HL-60 (cell line): ENCODE measurements around the gene GPATCH1.

Experiments used
- DNase-seq, 2 experiments: peaks; one replicate each; pipeline ENCODE4 v3.0.0-alpha.2; 2010 to 2020; ENCODE audit warnings: low read depth in 1 of 2, low spot score in 1 of 2
- H3K27ac ChIP-seq: fragments of 250-450 bp; sonication (Bioruptor Pico); replicated peaks from 2 replicates; pipeline ENCODE4 v1.5.1; 2020; ENCODE audit warnings: mild to moderate bottlenecking, moderate library complexity
- H3K27me3 ChIP-seq: fragments of 250-450 bp; sonication (Bioruptor Pico); 2 replicates; pipeline ENCODE4 v1.5.1; 2021; ENCODE audit warnings: mild to moderate bottlenecking, moderate library complexity; ENCODE audit not compliant: insufficient read depth, poor library complexity, severe bottlenecking
- H3K4me3 ChIP-seq: replicated peaks from 2 replicates; pipeline ENCODE4 v1.5.1; 2011; ENCODE audit warnings: mild to moderate bottlenecking, control low read depth, low read length; ENCODE audit not compliant: insufficient read depth
- CTCF ChIP-seq: IDR thresholded peaks from one replicate; pipeline ENCODE4 v1.5.1; 2011; ENCODE audit warnings: low read length, control low read depth, inconsistent platforms; ENCODE audit not compliant: insufficient read depth
- GABPA ChIP-seq: IDR thresholded peaks from 2 replicates; pipeline ENCODE4 v1.6.1; 2012; ENCODE audit warnings: low read depth
- POLR2AphosphoS5 ChIP-seq: IDR thresholded peaks from 2 replicates; pipeline ENCODE4 v1.6.1; 2012; ENCODE audit warnings: low read depth
- REST ChIP-seq: IDR thresholded peaks from 2 replicates; pipeline ENCODE4 v1.6.1; 2012; ENCODE audit warnings: low read depth; ENCODE audit not compliant: insufficient replicate concordance
- SPI1 ChIP-seq: IDR thresholded peaks from 2 replicates; pipeline ENCODE4 v1.6.1; 2012; ENCODE audit warnings: low read depth, mild to moderate bottlenecking, borderline replicate concordance

GPATCH1 gene

GRCh38 chr19:33094436-33095067 lies 13.6 kb downstream of the GPATCH1 start:
- H3K4me3 ChIP-seq: no peak overlapping the region
- DNase-seq: no peak
- TF ChIP-seq POLR2AphosphoS5 (no peak), SPI1 (no peak), REST (no peak), CTCF (no peak), GABPA (no peak)
- H3K27ac ChIP-seq: no peak overlapping the region
- H3K27me3 ChIP-seq: no peaks in the 10 kb centered on the region

DNA sequence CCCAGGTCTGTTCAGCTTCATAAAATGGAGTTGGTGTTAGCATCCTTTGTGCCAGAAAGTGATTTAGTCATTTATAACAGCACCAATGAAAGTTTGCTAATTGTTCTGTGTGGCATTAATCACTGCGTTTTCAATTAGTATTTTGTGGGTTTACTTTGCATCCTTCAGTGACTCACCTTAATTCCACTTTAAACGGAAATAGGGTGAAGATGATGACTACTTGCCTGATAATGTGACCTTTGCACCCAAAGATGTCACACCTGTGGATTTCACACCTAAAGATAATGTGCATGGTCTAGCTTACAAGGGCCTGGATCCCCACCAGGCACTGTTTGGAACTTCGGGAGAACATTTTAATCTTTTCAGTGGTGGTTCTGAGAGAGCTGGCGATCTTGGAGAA lies 15.0 kb downstream of the GPATCH1 start:
- no peak for DNase-seq
- TF ChIP-seq REST (no peak), POLR2AphosphoS5 (no peak), CTCF (no peak), GABPA (no peak), SPI1 (no peak)
- Histone ChIP-seq H3K4me3 (no peak overlapping the region), H3K27ac (no peak overlapping the region), H3K27me3 (no peaks in the 10 kb centered on the region)

- TF ChIP-seq SPI1: no peak
- TF ChIP-seq GABPA: no peak
- TF ChIP-seq REST: no peak
- TF ChIP-seq POLR2AphosphoS5: no peak
- TF ChIP-seq CTCF: no peak
- Histone ChIP-seq H3K4me3 (no peak overlapping the region), H3K27me3 (no peaks in the 10 kb centered on the region), H3K27ac (no peak overlapping the region)
- DNase-seq: no peak
These were observed 17.1 kb downstream of the GPATCH1 start for GRCh38 chr19:33098055-33098534.
